GM03348 (cell line): Measurements from ENCODE around the gene MUC20.
"Not testable (repeated sequence)": the region's sequence is repeated elsewhere in the genome, so short reads cannot be mapped to it uniquely, and the experiment has no call there.

Experiments
- DNase-seq: peaks from one replicate; pipeline ENCODE4 v3.0.0; 2012; ENCODE audit warnings: low spot score

The MUC20 gene

GRCh38 chr3:195693428-195694216, 27.2 kb upstream of the MUC20 start:
- DNase-seq = no peak

- DNase-seq = not testable (repeated sequence)
These were observed 26.3 kb upstream of the MUC20 start for GRCh38 chr3:195694217-195695076.

- DNase-seq = no peak
These were observed 24.0 kb upstream of the MUC20 start for GRCh38 chr3:195696632-195697278.

GRCh38 chr3:195697582-195698324, 23.0 kb upstream of the MUC20 start:
- peak; percentile 94 for DNase-seq

- DNase-seq = no peak
These were observed 22.5 kb upstream of the MUC20 start for GRCh38 chr3:195698325-195698646.

- DNase-seq = no peak
These were observed 22.0 kb upstream of the MUC20 start for GRCh38 chr3:195698647-195699387.

GRCh38 chr3:195699388-195699771, 21.4 kb upstream of the MUC20 start:
- DNase-seq = no peak

- DNase-seq = no peak
These were observed 20.9 kb upstream of the MUC20 start for GRCh38 chr3:195699860-195700259.

- no peak for DNase-seq
These were observed 20.5 kb upstream of the MUC20 start for GRCh38 chr3:195700319-195700718.

GRCh38 chr3:195701042-195701915, 19.5 kb upstream of the MUC20 start:
- DNase-seq = no peak

GRCh38 chr3:195703776-195704175, 17.0 kb upstream of the MUC20 start:
- DNase-seq = no peak

- no peak for DNase-seq
These were observed 16.3 kb upstream of the MUC20 start for GRCh38 chr3:195704433-195704999.

GRCh38 chr3:195705081-195705991, 15.4 kb upstream of the MUC20 start:
- no peak for DNase-seq

- no peak for DNase-seq
These were observed 12.7 kb upstream of the MUC20 start for GRCh38 chr3:195708061-195708460.

- DNase-seq = peak; percentile 47
These were observed 11.9 kb upstream of the MUC20 start for GRCh38 chr3:195708626-195709481.

GRCh38 chr3:195709676-195710085, 11.1 kb upstream of the MUC20 start:
- no peak for DNase-seq

- DNase-seq = not testable (repeated sequence)
These were observed 10.5 kb upstream of the MUC20 start for GRCh38 chr3:195710126-195710905.
